ENCODE measurements around the gene FAM180A. TPM values are rescaled to one million over a fixed set of nuclear protein-coding genes. Genes with fewer than 3 reads are reported as not detected.

FAM180A gene
- polyA plus RNA-seq, 1 experiment: 5.5 TPM

DNA sequence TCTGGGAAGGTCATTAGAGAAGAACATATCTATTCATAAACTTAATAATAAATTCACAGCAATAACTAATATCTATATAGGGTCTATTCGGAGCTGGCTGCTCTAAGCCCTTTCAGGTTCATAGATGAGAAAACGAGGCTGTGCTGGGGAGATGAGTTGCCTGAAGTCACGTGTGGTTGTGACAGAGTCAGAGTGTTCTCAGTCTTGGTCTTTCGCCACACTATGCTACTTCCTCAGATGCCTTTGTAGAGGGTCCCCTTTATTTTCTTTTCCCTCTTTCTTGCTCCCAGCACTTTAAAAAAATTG, 43.7 kb upstream of the FAM180A start:
- ChIA-PET CTCF (interaction anchor here (1.0 to 2.9 kb wide), 5 partner anchors 9 to 215 kb away, joined by 3 to 14 read pairs (median 3); no protein-coding TSS in a partner anchor), POLR2A (interaction anchor here (0.6 kb wide), 1 partner anchor 128 kb away, joined by 6 read pairs; no protein-coding TSS in a partner anchor)

GRCh38 chr7:135791543-135792362, 43.1 kb upstream of the FAM180A start:
- CTCF ChIA-PET: interaction anchor here (1.0 to 2.9 kb wide), 4 partner anchors 9 to 171 kb away, joined by 3 to 14 read pairs (median 4); no protein-coding TSS in a partner anchor
- no peak for TF ChIP-seq CTCF (IDR thresholded peaks at IDR 0.05; ENCODE audit: low read depth, low read length)
- no peaks in the 10 kb centered on the region for H3K9me3 ChIP-seq (ENCODE audit: control insufficient read depth, insufficient read depth, low read length)

More for the DNA sequence above, 43.7 kb upstream of the FAM180A start:
- no peak for TF ChIP-seq CTCF (IDR thresholded peaks at IDR 0.05; ENCODE audit: low read depth, low read length)
- Histone ChIP-seq H3K4me3 (ENCODE audit: low read depth, low read length) (no peak overlapping the region), H3K9me3 (ENCODE audit: control insufficient read depth, insufficient read depth, low read length) (no peaks in the 10 kb centered on the region), H3K27me3 (ENCODE audit: control insufficient read depth, insufficient read depth, low read length) (no peaks in the 10 kb centered on the region), H3K27ac (ENCODE audit: low read depth, low read length) (no peak overlapping the region)
- no peak for DNase-seq (ENCODE audit: low read depth, low spot score)

GRCh38 chr7:135790371-135790977, 41.9 kb upstream of the FAM180A start:
- no peaks in the 10 kb centered on the region for H3K27me3 ChIP-seq (ENCODE audit: control insufficient read depth, insufficient read depth, low read length)
- DNase-seq (ENCODE audit: low read depth, low spot score): no peak
- CTCF ChIA-PET: interaction anchor here (0.6 to 2.9 kb wide), 2 partner anchors 10 to 427 kb away, joined by 3 to 14 read pairs; no protein-coding TSS in a partner anchor
- H3K27ac ChIP-seq (ENCODE audit: low read depth, low read length): no peak overlapping the region
- POLR2A ChIA-PET: no interaction called here
- no peaks in the 10 kb centered on the region for H3K9me3 ChIP-seq (ENCODE audit: control insufficient read depth, insufficient read depth, low read length)
- TF ChIP-seq CTCF (IDR thresholded peaks at IDR 0.05; ENCODE audit: low read depth, low read length): no peak
- no peak overlapping the region for H3K4me3 ChIP-seq (ENCODE audit: low read depth, low read length)

More at GRCh38 chr7:135791543-135792362, 43.1 kb upstream of the FAM180A start:
- DNase-seq (ENCODE audit: low read depth, low spot score): no peak
- H3K4me3 ChIP-seq (ENCODE audit: low read depth, low read length): no peak overlapping the region
- POLR2A ChIA-PET: interaction anchor here (0.6 kb wide), 1 partner anchor 127 kb away, joined by 6 read pairs; no protein-coding TSS in a partner anchor
- no peaks in the 10 kb centered on the region for H3K27me3 ChIP-seq (ENCODE audit: control insufficient read depth, insufficient read depth, low read length)
- H3K27ac ChIP-seq (ENCODE audit: low read depth, low read length): no peak overlapping the region

GRCh38 chr7:135789956-135790355, 41.3 kb upstream of the FAM180A start:
- CTCF ChIA-PET: interaction anchor here (2.9 kb wide), 1 partner anchor 11 kb away, joined by 14 read pairs; no protein-coding TSS in a partner anchor
- no peak for DNase-seq (ENCODE audit: low read depth, low spot score)

More at GRCh38 chr7:135789956-135790355, 41.3 kb upstream of the FAM180A start:
- no peak overlapping the region for H3K27ac ChIP-seq (ENCODE audit: low read depth, low read length)
- no peak overlapping the region for H3K4me3 ChIP-seq (ENCODE audit: low read depth, low read length)
- H3K9me3 ChIP-seq (ENCODE audit: control insufficient read depth, insufficient read depth, low read length): no peaks in the 10 kb centered on the region
- no peak for TF ChIP-seq CTCF (IDR thresholded peaks at IDR 0.05; ENCODE audit: low read depth, low read length)
- POLR2A ChIA-PET: no interaction called here
- H3K27me3 ChIP-seq (ENCODE audit: control insufficient read depth, insufficient read depth, low read length): peaks cover 2% of the 10 kb centered on the region
